ENCODE data around the gene TRIM54.
"Not testable (repeated sequence)": the region's sequence is repeated elsewhere in the genome, so short reads cannot be mapped to it uniquely, and the experiment has no call there.

The TRIM54 gene

GRCh38 chr2:27258051-27258450 is 24.2 kb upstream of the TRIM54 start:
- DNase-seq = no peak

DNA sequence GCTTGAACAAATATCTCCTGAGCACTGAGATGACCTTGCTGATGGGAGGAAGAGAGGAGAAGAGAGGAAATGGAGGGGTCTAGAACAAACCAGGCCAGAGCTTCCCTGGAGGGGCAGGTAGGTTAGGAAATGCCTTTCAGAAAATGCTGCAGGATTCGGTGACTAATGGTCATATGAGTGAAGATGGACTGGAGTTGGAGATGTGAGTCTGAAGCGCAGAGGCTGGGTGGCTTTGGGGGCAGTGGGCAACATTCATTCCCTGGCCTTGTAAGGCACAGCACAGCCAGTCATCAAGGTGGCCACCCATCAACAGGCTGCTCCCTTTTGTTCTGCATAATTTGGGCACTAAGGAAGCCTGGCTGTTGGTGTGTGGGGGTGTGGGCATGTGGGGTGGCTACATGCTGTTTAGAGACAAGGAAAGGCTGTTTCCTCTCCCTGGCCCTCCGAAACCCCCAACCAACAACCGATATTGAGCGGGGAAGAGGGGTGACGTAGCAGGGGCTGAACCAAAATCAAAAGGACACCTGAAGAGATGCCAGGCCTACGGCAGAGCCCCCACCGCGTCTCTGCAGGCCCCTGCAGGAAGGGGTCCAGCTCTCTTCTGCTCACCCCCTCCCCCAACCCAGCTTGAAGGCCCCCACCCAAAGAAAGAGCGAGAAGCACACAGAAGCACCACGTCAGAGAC is 20.8 kb upstream of the TRIM54 start:
- no peak for DNase-seq

DNA sequence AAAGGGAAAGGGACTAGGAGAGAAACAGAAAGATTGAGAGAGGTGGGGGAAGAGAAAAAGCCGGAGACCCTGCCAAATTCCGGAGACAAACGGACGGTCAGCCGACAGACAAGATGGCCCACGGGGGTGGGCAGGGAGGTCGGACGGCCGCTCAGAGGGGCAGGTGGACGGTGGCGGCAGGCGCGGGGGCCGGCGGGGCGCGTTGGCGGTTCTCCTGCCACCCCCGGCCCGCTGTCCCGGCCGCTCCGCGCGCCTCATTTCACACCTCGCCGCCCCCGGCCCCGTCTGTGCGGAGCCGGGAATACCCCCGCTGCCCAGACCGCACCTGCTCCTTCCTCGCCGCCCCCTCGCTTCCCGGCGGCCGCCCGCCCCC is 20.3 kb upstream of the TRIM54 start:
- DNase-seq = no peak

- DNase-seq = peak; percentile 74
Measured at GRCh38 chr2:27262379-27263286, 19.6 kb upstream of the TRIM54 start, which contains the start of gene SLC30A3. Gene SLC30A3 (minus strand): TSS chr2:27263047. CDS start chr2:27262906, 141 bp downstream.

DNA sequence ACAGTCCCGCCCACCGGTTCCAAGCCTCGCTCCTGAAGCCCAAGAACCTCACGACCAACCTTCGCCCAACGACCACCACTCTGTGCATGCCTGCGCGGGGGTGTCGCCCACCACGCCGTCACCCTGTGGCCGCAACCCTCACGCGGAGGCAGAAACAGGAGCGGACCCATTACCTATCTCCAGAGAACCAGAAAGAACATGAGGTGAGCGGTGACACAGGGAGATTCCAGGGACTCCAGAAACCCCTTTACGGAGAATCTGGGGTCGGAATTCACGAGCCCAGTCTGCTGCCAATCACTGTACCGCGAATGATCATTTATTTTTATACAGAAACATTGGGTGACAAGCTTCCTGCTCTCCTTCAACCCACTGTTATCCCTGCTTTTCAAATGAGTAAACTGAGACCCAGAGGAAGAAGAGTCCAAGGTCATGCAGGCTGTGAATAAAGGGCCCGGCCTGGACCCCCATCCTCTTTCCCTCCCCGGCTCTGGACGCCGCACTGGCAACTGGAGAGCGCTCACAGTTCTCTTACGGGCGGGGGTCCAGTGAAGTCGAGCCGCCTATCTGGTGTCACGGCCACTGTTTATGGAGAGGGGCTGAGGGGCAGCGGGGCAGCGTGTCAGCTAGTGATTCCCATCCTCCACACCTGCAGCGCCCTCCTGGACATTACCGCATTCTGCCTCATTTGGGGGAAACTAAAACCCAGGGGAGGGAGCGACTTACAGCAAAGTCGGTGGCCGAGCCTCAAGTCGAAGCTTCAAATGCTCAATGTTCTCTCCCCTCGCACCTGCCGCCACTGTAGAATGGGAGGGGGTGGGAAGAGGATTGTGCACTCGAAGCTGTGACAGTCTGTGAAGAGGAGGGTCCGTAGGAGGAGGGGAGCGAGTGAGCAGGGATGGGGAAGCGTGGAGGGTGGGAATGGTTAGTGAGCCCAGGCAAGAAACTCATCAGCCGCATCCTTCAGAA is 18.7 kb upstream of the TRIM54 start:
- DNase-seq = no peak

GRCh38 chr2:27264253-27264752 is 17.9 kb upstream of the TRIM54 start:
- peak; percentile 28 for DNase-seq

DNA sequence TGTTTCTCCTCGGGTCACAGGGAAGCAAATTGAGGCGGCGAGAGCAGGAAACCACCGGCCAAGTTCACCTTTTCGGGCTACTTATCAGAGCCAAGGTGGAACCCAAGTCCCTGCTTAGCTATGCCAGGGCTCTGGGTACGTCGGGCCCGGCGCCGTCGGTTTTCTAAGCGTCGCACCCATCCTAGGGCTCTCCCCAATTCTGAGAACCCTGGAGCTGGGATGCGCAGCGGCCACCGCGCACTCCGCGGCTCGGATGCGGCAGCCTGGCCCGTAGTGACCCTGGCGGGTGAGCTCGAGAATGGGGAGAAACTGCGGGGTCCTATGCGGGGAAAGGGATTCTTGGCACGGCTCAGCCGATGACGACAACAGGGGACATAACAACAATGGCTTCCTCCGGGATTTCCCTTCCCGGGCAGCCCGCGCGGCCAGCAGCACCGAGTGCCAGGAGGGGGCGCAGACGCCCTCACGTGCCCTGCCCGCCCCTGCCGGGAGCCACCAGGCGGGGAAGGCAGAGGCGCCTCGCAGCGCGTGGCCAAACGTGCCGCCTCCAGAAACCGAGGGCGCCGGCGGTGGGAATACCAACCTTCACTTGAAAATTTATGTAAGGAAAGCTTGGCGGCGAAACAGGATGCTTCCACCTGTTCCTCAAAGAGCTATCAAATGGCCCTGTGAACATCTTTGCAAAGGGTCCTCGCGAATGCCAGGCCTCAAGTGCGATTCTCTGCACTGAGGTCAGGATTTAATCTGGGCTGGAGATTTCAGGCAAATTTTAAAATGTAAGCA is 17.3 kb upstream of the TRIM54 start:
- DNase-seq = peak; percentile 71

GRCh38 chr2:27265536-27265870 is 16.7 kb upstream of the TRIM54 start:
- no peak for DNase-seq

GRCh38 chr2:27268296-27268695 is 13.9 kb upstream of the TRIM54 start:
- not testable (repeated sequence) for DNase-seq

DNA sequence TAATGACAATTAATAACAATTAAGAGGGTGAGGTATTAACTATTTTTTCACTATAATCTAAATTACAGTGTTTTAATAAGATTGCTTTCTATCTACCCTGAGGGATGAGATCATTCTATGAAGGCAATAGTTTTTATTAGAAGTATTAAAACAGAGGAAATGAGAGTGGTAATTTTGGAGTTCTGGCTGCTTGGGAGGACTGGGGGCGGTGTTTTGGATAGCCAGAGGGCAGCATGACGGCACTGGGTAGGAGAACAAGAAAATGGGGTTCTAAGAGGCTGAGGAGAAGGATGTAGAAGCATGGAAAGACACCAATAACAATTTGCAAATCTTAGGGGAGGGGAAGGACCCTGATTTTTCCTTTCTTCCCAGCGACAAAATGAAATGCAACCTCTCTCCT is 12.1 kb upstream of the TRIM54 start:
- DNase-seq = no peak

DNA sequence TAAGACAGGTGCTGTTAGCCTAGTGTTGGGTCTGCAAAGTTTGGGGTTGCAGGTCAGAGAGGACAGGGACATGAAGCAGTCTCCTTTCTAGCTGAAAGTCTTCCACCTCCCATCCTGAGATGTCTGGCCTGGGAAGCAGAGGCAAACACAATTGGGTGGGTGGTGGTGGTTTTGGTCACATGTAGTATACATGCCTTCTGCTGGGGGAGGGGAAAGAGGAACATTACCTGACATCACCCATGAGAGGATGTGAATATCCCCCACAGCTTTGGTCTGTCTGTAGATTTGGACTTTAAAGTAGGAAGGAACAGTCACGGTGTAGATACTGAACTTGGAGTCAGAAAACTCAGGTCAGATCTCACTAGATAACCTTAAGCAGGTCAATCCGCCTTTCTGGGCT is 11.6 kb upstream of the TRIM54 start:
- DNase-seq = no peak

- DNase-seq = no peak
Measured at GRCh38 chr2:27271631-27272340, 10.4 kb upstream of the TRIM54 start.

DNA sequence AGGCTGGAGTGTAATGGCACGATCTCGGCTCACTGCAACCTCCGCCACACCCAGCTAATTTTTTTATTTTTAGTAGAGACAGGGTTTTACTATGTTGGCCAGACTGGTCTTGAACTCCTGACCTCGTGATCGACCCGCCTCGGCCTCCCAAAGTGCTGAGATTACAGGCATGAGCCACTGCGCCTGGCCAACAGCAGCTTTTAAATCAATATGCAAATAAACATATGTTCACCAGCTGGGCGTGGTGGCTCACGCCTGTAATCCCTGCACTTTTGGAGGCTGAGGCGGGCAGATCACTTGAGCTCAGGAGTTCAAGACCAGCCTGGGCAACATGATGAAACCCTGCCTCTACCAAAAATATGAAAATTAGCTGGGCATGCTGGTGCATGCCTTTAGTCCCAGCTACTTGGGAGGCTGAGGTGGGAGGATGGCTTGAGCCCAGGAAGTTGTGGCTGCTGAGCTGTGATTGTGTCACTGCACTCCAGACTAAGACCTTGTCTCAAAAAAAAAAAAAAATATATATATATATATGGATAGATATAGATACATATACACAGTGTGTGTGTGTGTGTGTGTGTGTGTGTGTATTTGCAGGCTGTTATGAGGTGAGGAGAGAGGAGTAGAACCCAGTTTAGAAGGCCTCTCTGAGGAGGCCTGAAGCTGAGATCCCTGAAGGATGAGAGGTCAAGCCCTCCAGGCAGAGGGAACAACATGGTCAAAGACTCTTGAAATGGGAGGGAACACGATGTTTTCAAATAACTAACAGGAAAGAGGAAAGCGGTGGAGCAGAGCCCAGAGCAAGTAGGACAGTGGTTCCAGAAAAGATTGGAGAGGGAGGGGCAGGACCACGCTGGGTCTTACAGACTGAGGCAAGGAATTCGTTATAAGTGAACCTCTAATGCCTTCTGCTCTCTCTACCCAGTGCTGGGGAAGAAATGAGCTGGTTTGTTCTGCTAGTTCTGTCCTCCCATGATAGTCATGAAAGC is 9.4 kb upstream of the TRIM54 start:
- not testable (repeated sequence) for DNase-seq

DNA sequence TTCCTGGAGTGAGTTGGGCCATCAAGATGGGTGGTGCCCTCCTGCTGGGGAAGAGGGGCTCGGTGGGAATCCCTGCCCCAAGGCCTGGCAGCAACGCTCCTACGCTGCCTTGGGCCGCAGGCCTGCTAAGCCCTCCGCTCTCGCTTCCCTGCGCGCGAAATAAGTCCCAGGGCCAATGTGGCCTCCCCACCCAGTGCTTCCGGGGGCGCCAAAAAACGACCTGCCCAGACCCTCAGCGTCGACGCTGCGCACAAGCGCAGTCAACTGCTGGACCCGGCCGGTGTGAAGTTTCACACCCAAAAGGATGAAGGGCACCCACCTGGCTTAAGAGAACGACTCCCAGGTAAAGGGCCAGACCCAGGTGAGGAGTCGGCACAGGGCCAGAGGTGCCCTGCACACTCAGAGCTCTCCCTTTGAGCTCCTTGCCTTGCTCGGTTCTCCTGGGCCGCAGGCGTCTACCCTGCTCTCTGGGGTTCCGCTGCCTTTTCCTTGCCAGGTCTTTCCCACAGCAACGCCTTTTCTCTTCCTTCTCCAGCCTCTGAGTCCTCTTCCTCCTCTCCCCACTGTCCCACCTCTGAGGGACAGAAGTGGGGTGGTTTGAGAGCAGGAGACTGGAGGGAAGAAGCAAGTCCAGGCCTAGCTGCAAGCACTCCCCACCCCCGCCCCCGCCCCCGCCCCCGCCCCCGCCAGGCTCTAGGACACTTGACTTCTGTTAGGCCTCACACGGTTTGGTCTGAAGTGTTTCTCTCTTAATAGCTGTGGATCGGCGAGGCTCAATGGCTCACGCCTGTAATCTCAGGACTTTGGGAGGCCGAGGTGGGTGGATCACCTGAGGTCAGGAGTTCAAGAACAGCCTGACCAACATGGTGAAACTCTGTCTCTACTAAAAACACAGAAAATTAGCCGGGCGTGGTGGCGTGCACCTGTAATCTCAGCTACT is 6.7 kb upstream of the TRIM54 start, which contains the start of gene DNAJC5G:
DNAJC5G (plus strand) TSS at position 223 of the 940 bp plus-strand sequence. CDS start 1,296 bp downstream, outside the sequence.
- DNase-seq = no peak

DNA sequence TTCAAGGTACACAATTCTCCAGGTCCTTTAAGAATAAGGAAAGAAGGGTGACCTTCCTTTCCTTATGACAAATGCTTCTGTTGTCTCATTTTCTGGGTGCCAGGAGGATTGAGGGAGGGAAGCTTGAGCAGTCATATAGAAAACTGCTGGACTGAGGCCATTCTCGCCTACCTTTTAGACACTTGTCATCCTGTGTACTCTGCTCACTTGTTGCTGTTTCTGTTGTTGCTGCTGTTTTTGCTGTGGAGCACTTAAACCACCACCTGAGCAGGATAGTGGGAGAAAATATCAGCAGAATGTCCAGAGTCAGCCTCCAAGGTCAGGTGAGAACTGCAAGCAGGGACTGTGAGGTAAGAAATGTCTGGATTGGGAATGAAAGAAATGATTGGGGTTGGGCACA is 4.2 kb upstream of the TRIM54 start:
- DNase-seq = no peak

DNA sequence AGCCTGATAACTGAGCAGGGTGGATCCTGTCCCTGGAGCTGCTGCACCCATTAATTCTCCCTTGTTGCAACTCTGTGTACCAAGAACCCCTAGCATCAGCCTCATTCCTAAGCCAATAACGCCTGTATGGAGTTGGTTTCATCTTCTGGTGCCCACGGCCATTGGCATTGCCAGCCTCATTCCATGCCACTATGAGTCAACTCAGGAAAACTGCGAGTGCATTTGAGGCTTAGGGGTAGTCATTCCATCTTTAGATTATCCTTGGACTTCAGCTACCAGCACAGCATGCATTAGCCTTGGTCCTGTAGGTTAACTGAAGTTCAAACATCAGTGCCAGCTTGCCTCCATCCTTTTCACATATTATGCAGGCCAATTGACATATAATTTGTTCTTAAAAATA is 1.4 kb upstream of the TRIM54 start:
- no peak for DNase-seq

DNA sequence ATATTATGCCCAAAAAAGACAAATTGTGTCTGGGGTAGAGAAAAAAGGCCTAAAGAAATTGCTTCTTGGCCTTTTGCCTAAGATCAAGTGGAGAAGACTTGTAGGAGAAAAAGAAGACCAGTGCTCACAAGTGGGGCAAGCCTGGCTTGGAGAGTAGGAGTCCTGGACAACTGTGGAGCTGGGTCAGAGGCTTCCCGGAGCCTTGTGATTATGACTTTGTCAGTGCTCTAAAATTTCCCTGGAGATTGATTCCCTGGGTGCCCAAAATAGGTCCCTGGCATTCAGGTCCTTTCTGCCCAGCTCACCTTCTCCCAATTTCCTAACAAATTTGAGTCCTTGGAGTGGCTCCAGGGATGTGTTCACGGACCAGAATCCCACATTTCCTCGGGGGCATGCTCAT is 787 bp upstream of the TRIM54 start:
- no peak for DNase-seq

DNA sequence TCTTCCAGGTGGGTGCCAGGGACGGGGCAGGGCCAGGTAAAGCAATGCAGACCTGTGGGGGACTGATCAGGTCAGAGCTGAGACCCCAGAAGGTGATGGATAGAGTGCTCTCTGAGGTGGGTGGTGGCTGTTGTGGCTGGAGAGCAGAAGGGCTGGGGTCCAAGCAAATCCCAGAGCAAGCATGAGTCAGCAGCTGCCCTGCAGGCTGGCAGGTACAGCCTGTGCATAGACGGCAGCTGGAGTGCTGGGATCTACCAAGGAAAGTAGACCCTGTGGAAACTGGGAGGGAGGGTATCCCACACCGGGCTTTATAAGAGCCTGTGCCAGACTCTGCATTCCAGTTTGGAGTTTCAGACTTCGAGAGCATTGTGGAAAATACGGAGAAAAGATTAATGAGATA is 663 bp downstream of the TRIM54 start:
- no peak for DNase-seq

GRCh38 chr2:27284996-27285395 is 2.8 kb downstream of the TRIM54 start:
- no peak for DNase-seq
